GM12874 (cell line): ENCODE data around the gene NDRG3.
A peak's percentile ranks its signal among the peaks of the same experiment; 100 is the strongest.

Experiments
- CTCF ChIP-seq: IDR thresholded peaks from 2 replicates; pipeline ENCODE4 v1.5.1; 2011; ENCODE audit warnings: low read depth, mild to moderate bottlenecking, control low read depth, low read length, moderate library complexity; ENCODE audit not compliant: insufficient read depth

The NDRG3 gene

DNA sequence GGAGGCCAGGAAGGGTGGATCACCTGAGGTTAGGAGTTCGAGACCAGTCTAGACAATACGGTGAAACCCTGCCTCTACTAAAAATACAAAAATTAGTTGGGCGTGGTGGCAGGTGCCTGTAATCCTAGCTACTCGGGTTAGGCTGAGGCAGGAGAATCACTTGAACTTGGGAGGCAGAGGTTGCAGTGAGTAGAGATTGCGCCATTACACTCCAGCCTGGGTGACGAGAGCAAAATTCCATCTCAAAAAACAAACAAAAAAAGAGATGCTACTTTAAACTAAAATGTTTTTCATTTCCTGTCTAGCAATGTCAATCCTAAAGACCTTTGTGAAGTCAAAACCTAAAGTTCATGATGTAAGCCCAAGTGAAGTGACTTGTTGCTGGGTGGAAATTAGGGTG is 14.8 kb upstream of the NDRG3 start:
- TF ChIP-seq CTCF = no peak

- TF ChIP-seq CTCF = no peak
Measured at GRCh38 chr20:36758276-36758675, 12.4 kb upstream of the NDRG3 start.

GRCh38 chr20:36756496-36756895 is 10.6 kb upstream of the NDRG3 start:
- TF ChIP-seq CTCF = no peak

- TF ChIP-seq CTCF = peak; percentile 72
Measured at GRCh38 chr20:36754656-36755222, 8.8 kb upstream of the NDRG3 start.

- no peak for TF ChIP-seq CTCF
Measured at GRCh38 chr20:36752582-36752981, 6.7 kb upstream of the NDRG3 start.

DNA sequence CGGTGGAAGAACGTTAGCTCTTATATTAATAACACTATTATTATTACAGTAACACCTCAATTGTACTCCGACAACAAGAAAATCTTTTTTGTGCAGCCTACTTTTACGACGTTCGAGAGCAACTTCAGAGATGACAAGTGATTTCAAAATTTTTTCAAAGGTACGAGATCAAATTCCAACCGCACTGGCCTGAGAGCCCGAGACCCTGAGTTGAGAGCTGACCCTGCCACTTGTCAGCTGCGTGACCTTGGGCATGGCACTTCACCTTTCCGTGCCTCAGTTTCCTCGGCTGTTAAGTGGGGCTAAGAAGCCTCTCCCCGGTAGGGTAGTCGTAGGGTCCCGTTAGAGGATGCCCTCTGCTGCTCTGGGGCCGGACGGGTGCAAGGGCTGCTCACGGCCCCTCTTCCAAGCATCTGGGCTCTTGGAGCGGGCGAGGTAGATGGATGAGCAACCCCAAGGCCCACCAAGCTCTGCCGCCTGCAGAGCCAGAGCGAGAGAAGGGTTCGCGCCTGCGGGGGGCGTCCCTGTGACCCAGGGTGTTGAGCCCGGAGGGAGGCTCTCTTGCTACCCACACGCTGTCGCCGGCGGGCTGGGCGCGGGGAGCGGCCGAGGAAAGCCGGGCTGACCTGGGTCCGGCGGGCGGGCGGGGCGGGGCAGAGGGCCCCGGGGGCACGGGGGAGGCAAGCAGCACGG is 510 bp downstream of the NDRG3 start:
- TF ChIP-seq CTCF = no peak

DNA sequence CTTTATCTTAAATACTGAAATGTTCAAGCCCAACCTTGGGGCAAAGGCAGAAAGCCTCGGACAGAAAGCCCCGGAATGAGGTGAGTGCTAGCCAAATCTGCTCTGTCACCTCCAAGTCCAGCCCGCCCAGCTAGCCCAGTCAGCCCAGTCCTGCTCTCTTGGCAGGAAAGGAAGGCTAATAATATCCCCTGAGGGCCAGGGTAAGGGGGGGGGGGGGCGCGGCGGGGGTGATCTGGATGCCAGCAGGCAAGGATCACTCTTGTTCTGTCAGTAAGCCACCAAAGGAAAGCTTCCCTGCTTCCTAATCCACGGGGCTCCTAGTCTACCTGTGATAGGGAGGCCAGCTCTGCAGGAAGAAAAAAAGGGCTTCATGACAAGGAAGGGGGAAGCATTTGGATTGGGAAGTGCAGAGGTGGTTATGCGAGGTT is 1.1 kb downstream of the NDRG3 start:
- no peak for TF ChIP-seq CTCF
